Activated naive CD4-positive, alpha-beta T cell treated with anti-CD3 and anti-CD28 coated beads for 36 hours (primary cell): Measurements from ENCODE around the gene SLC12A1. TPM values are rescaled to one million over a fixed set of nuclear protein-coding genes. Genes with fewer than 3 reads are reported as not detected.

ENCODE experiments used
- CTCF ChIA-PET: fragments of 350-600 bp; sonication (Branson Sonifier 250); formaldehyde crosslinking; loops from one replicate; lab custom pipeline; 2021; ENCODE audit warnings: antibody characterized with exemption; lab: Charles Lee
- DNase-seq: peaks from one replicate; pipeline ENCODE4 v3.0.0-alpha.2; 2020
- H3K27ac Mint-ChIP-seq: one replicate; pipeline ENCODE4 v1.8.0; 2021; ENCODE audit warnings: mild to moderate bottlenecking, mixed read lengths
- H3K27me3 Mint-ChIP-seq: one replicate; pipeline ENCODE4 v1.8.0; 2021; ENCODE audit warnings: low read depth, mixed read lengths
- H3K36me3 Mint-ChIP-seq: one replicate; pipeline ENCODE4 v1.8.0; 2021; ENCODE audit warnings: low read depth, mixed read lengths
- H3K4me1 Mint-ChIP-seq: one replicate; pipeline ENCODE4 v1.8.0; 2021; ENCODE audit warnings: low read depth, mixed read lengths
- H3K4me3 Mint-ChIP-seq: one replicate; pipeline ENCODE4 v1.8.0; 2021; ENCODE audit warnings: mild to moderate bottlenecking, moderate library complexity, mixed read lengths
- H3K9me3 Mint-ChIP-seq: one replicate; pipeline ENCODE4 v1.8.0; 2021; ENCODE audit warnings: mixed read lengths
- intact Hi-C: fragments of 100-400 bp; cut with micrococcal nuclease; formaldehyde crosslinking; loops from one replicate; pipeline ENCODE4 v1.15.1; 2023
- total RNA-seq, 2 experiments: library from RNA; stranded (reverse); gene quantifications; one replicate each; pipeline ENCODE4 v1.2.3, GENCODE V29; 2021

Gene SLC12A1
- total RNA-seq, 2 experiments from 2014 or later = not detected

GRCh38 chr15:48285329-48286214, 79.5 kb downstream of the SLC12A1 start:
- Mint-ChIP-seq H3K4me1 (peaks cover 7% of the 10 kb centered on the region), H3K9me3 (no peaks in the 10 kb centered on the region), H3K4me3 (no peak overlapping the region), H3K36me3 (no peaks in the 10 kb centered on the region), H3K27me3 (peaks cover 1% of the 10 kb centered on the region), H3K27ac (no peak overlapping the region)
- intact Hi-C loops = loop anchor here (1.0 to 10.0 kb wide), 6 partner anchors 67 to 1973 kb away; no protein-coding TSS in a partner anchor
- CTCF ChIA-PET = interaction anchor here (0.5 to 3.4 kb wide), 13 partner anchors 9 to 1563 kb away, joined by 3 to 16 read pairs (median 4); no protein-coding TSS in a partner anchor
- DNase-seq = peak; percentile 66

GRCh38 chr15:48289628-48290027, 83.5 kb downstream of the SLC12A1 start:
- no peak for DNase-seq
- no peaks in the 10 kb centered on the region for H3K27me3 Mint-ChIP-seq
- H3K4me1 Mint-ChIP-seq = peaks cover 7% of the 10 kb centered on the region
- CTCF ChIA-PET = no interaction called here
- no peaks in the 10 kb centered on the region for H3K9me3 Mint-ChIP-seq
- intact Hi-C loops = loop anchor here (5.0 to 10.0 kb wide), 4 partner anchors 177 to 1977 kb away; no protein-coding TSS in a partner anchor
- no peak overlapping the region for H3K4me3 Mint-ChIP-seq
- H3K27ac Mint-ChIP-seq = no peak overlapping the region
- H3K36me3 Mint-ChIP-seq = no peaks in the 10 kb centered on the region

DNA sequence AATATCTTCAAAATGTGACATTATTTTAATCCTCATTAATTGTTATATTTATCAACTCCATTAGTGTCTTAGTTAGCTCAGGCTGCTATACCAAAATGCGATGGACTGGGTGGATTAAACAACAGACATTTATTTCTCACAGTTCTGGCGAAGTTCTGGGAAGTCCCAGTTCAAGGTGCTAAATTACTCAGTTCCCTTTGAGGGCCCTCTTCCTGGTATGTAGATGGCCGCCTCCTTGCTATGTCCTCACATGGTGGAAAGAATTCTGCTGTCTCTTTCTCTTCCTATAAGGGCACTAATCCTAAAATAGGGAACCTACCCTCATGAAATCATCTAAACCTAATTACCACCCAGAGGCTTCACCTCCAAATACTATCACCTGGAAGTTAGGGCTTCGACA, 86.4 kb downstream of the SLC12A1 start:
- Mint-ChIP-seq H3K36me3 (no peaks in the 10 kb centered on the region), H3K9me3 (no peaks in the 10 kb centered on the region), H3K4me1 (no peaks in the 10 kb centered on the region), H3K27ac (no peak overlapping the region), H3K27me3 (no peaks in the 10 kb centered on the region), H3K4me3 (no peak overlapping the region)
- CTCF ChIA-PET = interaction anchor here (0.5 kb wide), 1 partner anchor 115 kb away, joined by 3 read pairs; no protein-coding TSS in a partner anchor
- peak; percentile 4 for DNase-seq
- intact Hi-C loops = no loop called here

GRCh38 chr15:48297668-48298067, 91.6 kb downstream of the SLC12A1 start:
- no peak for DNase-seq
- Mint-ChIP-seq H3K27me3 (no peaks in the 10 kb centered on the region), H3K9me3 (no peaks in the 10 kb centered on the region), H3K4me3 (no peak overlapping the region), H3K27ac (no peak overlapping the region), H3K36me3 (no peaks in the 10 kb centered on the region), H3K4me1 (no peaks in the 10 kb centered on the region)
- CTCF ChIA-PET = interaction anchor here (3.9 kb wide), 1 partner anchor 12 kb away, joined by 16 read pairs; no protein-coding TSS in a partner anchor
- intact Hi-C loops = no loop called here

- intact Hi-C loops = no loop called here
Measured at GRCh38 chr15:48298914-48299313, 92.8 kb downstream of the SLC12A1 start.

DNA sequence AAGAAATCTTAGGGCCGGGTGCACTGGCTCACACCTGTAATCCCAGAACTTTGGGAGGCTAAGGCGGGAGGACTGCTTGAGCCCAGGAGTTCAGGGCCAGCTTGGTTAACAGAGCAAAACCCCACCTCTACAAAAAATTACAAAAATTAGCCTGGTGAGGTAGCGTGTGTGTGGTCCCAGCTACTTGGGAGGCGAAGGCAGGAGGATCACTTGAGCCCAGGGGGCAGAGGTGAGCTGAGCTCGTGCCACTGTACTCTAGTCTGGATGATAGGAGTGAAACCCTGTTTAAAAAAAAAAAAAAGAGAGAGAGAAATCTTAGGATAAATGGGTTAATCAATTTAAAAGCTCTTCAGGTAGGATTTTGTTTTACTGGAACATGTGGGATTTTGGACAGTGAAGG, 93.9 kb downstream of the SLC12A1 start:
- CTCF ChIA-PET = interaction anchor here (0.6 to 1.4 kb wide), 2 partner anchors 55 to 869 kb away, joined by 4 to 5 read pairs; no protein-coding TSS in a partner anchor
- Mint-ChIP-seq H3K4me3 (no peak overlapping the region), H3K27ac (no peak overlapping the region), H3K27me3 (no peaks in the 10 kb centered on the region), H3K36me3 (no peaks in the 10 kb centered on the region), H3K4me1 (no peaks in the 10 kb centered on the region), H3K9me3 (no peaks in the 10 kb centered on the region)
- intact Hi-C loops = no loop called here
- no peak for DNase-seq

More at GRCh38 chr15:48298914-48299313, 92.8 kb downstream of the SLC12A1 start:
- Mint-ChIP-seq H3K9me3 (no peaks in the 10 kb centered on the region), H3K4me1 (no peaks in the 10 kb centered on the region), H3K36me3 (no peaks in the 10 kb centered on the region), H3K27ac (no peak overlapping the region), H3K4me3 (no peak overlapping the region), H3K27me3 (no peaks in the 10 kb centered on the region)
- CTCF ChIA-PET = interaction anchor here (3.9 kb wide), 1 partner anchor 14 kb away, joined by 16 read pairs; no protein-coding TSS in a partner anchor
- DNase-seq = no peak

DNA sequence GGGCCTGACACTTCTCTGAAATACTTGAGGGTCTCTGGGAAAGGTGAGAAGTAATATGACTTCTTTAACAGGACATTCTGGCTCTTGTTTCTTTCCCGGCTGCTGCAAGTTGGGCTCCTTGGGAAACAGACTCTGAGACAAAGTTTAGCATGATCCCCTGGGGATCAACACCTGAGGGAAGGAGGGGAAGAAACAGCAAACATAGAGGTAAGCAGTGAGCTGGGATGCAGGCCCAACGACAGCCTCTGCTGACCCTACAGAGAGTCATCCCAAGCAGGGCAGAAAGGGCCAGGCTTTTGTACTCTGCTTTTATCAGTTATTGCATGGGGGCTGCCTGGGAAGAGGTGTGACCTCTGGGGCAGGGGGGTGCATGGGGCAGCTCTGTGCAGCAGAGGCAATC, 98.3 kb downstream of the SLC12A1 start:
- CTCF ChIA-PET = no interaction called here
- DNase-seq = no peak
- Mint-ChIP-seq H3K4me3 (no peak overlapping the region), H3K4me1 (no peaks in the 10 kb centered on the region), H3K9me3 (no peaks in the 10 kb centered on the region), H3K27me3 (no peaks in the 10 kb centered on the region), H3K36me3 (no peaks in the 10 kb centered on the region), H3K27ac (no peak overlapping the region)
- intact Hi-C loops = no loop called here

DNA sequence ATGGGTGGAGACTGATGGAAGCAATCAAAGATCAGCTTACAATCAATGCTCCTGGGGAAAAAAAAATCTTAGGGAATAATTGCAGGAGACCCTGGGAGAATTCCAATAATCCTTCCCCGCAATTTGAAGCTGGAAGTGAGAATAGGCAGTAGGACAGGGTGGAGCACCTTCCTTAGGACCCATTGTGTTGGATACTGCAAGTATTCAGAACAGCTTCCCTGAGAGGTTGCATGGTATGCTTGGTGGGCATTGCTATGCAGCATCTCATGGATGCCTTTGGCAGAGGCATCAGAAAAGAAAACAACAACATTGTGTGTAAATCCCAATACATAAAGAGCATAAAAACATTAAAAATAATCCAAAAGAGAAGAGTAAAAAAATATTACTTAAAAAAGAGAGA, 100.5 kb downstream of the SLC12A1 start:
- no peak for DNase-seq
- H3K36me3 Mint-ChIP-seq = no peaks in the 10 kb centered on the region
- H3K9me3 Mint-ChIP-seq = no peaks in the 10 kb centered on the region
- CTCF ChIA-PET = no interaction called here
- intact Hi-C loops = no loop called here
- no peaks in the 10 kb centered on the region for H3K4me1 Mint-ChIP-seq
- no peaks in the 10 kb centered on the region for H3K27me3 Mint-ChIP-seq
- H3K27ac Mint-ChIP-seq = no peak overlapping the region
- no peak overlapping the region for H3K4me3 Mint-ChIP-seq

DNA sequence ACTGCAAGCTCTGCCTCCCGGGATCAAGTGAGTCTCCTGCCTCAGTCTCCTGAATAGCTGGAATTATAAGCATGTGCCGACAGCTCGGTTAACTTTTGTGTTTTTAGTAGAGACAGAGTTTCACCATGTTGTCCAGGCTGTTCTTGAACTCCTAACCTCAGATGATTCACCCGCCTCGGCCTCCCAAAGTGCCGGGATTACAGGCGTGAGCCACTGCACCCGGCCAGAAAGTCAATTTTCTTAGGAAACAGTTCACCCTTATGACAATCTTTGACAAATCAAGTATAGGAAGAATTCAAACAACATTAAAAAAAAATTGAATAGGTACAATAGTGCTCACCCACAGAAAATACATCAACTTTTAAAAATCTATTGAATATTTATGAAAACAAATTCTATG, 101.5 kb downstream of the SLC12A1 start:
- no peaks in the 10 kb centered on the region for H3K4me1 Mint-ChIP-seq
- no peak for DNase-seq
- no peaks in the 10 kb centered on the region for H3K27me3 Mint-ChIP-seq
- no peaks in the 10 kb centered on the region for H3K9me3 Mint-ChIP-seq
- H3K27ac Mint-ChIP-seq = no peak overlapping the region
- intact Hi-C loops = no loop called here
- H3K4me3 Mint-ChIP-seq = no peak overlapping the region
- no peaks in the 10 kb centered on the region for H3K36me3 Mint-ChIP-seq
- CTCF ChIA-PET = no interaction called here

- no peaks in the 10 kb centered on the region for H3K9me3 Mint-ChIP-seq
- no peak overlapping the region for H3K27ac Mint-ChIP-seq
- H3K27me3 Mint-ChIP-seq = no peaks in the 10 kb centered on the region
- H3K4me1 Mint-ChIP-seq = no peaks in the 10 kb centered on the region
- H3K4me3 Mint-ChIP-seq = no peak overlapping the region
- no peak for DNase-seq
- intact Hi-C loops = no loop called here
- CTCF ChIA-PET = no interaction called here
- no peaks in the 10 kb centered on the region for H3K36me3 Mint-ChIP-seq
Measured at GRCh38 chr15:48309740-48310139, 103.6 kb downstream of the SLC12A1 start.

- H3K9me3 Mint-ChIP-seq = no peaks in the 10 kb centered on the region
- CTCF ChIA-PET = no interaction called here
- no peak overlapping the region for H3K4me3 Mint-ChIP-seq
- H3K27me3 Mint-ChIP-seq = no peaks in the 10 kb centered on the region
- H3K36me3 Mint-ChIP-seq = no peaks in the 10 kb centered on the region
- intact Hi-C loops = no loop called here
- H3K4me1 Mint-ChIP-seq = no peaks in the 10 kb centered on the region
- no peak for DNase-seq
- H3K27ac Mint-ChIP-seq = no peak overlapping the region
Measured at GRCh38 chr15:48313216-48313615, 107.1 kb downstream of the SLC12A1 start.

DNA sequence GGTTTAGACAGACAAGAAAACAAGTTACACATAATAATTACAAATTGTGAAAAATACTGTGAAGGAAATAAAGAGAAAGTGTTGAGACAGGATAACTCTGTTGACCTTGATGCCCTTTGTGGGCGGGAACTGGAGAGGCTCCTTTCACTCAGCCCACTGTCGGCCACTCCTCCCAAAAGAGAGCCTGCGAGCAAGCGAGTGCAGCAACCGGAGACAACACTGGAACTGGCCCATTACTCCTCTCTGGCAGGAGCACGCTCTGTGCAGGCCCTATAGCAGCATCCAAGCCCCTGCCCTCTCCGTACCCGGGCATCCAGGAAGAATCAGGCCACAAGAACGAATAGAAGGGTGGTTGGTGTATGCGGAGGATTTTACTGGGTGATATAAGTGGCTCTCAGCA, 108.9 kb downstream of the SLC12A1 start:
- Mint-ChIP-seq H3K27ac (no peak overlapping the region), H3K27me3 (no peaks in the 10 kb centered on the region), H3K4me3 (no peak overlapping the region), H3K4me1 (no peaks in the 10 kb centered on the region), H3K36me3 (no peaks in the 10 kb centered on the region), H3K9me3 (no peaks in the 10 kb centered on the region)
- intact Hi-C loops = no loop called here
- CTCF ChIA-PET = no interaction called here
- no peak for DNase-seq

GRCh38 chr15:48317221-48317620, 111.1 kb downstream of the SLC12A1 start:
- no peaks in the 10 kb centered on the region for H3K4me1 Mint-ChIP-seq
- no peaks in the 10 kb centered on the region for H3K9me3 Mint-ChIP-seq
- no peaks in the 10 kb centered on the region for H3K36me3 Mint-ChIP-seq
- intact Hi-C loops = no loop called here
- DNase-seq = no peak
- no peaks in the 10 kb centered on the region for H3K27me3 Mint-ChIP-seq
- no peak overlapping the region for H3K4me3 Mint-ChIP-seq
- CTCF ChIA-PET = no interaction called here
- no peak overlapping the region for H3K27ac Mint-ChIP-seq
